NB4 (cell line): ENCODE results near the gene MTMR3.

Source experiments
- DNase-seq: peaks from one replicate; pipeline ENCODE4 v3.0.0; 2010; ENCODE audit warnings: low read depth
- H3K4me3 ChIP-seq: one replicate; pipeline ENCODE4 v1.5.1; 2011; ENCODE audit warnings: mild to moderate bottlenecking, low read depth, low read length, moderate library complexity
- CTCF ChIP-seq: IDR thresholded peaks from one replicate; pipeline ENCODE4 v1.5.1; 2012; ENCODE audit warnings: low read depth, low read length
- MYC ChIP-seq: IDR thresholded peaks from 2 replicates; pipeline ENCODE4 v1.6.1; 2011; ENCODE audit warnings: low read depth, low read length
- POLR2A ChIP-seq: IDR thresholded peaks from 2 replicates; pipeline ENCODE4 v1.6.1; 2011; ENCODE audit warnings: mild to moderate bottlenecking; ENCODE audit not compliant: insufficient read length; ENCODE audit errors: extremely low read depth
- TF ChIP-seq, protein P1 (sequence below): IDR thresholded peaks from 2 replicates; pipeline ENCODE4 v1.6.1; 2011; ENCODE audit warnings: low read depth, low read length

The MTMR3 gene

DNA sequence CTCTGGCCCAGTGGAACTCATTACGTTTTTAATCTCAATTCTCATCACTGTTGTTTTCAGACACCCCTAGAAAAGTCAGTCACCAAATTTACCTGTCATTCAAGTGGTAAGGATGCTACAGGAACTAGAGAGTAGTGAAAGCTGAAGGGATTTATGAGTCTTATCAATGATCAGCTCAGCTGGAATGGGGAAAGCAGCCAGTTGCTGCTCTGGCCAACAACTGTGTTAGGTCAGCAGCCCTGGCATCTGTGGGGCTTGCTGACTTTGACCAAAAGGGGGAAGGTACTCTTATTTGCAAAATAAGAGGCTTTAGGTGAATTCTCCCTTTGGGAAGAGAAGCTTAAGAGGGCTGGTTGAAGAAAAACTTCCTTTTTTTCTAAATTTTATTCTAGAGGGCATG, 121.1 kb downstream of the MTMR3 start:
- TF ChIP-seq POLR2A: no peak
- no peak for TF ChIP-seq MYC
- no peak for TF ChIP-seq CTCF
- TF ChIP-seq, protein P1, sequence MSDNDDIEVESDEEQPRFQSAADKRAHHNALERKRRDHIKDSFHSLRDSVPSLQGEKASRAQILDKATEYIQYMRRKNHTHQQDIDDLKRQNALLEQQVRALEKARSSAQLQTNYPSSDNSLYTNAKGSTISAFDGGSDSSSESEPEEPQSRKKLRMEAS: no peak
- no peak overlapping the region for H3K4me3 ChIP-seq
- DNase-seq: no peak

DNA sequence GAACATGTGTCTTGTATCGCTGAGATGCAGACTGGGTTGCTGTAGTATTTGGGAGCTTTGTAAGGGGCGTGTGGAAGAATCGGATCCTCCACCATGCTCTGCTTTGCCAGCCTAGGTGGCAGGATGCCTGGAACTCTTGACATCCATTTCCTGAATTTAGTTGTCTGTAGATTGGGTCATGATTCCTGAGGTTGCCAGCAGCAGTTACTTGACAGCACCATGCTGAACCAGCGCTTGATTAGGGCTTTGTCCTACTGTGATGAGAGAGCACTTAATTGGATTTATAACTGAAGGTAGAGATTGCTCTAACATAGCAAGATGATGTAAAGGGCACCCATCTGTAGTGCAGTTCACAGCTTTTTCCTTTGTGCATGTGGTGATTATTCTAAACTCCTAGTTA, 121.7 kb downstream of the MTMR3 start:
- TF ChIP-seq POLR2A (no peak), MYC (no peak), CTCF (no peak)
- TF ChIP-seq, protein P1: no peak
- DNase-seq: no peak
- no peak overlapping the region for H3K4me3 ChIP-seq

- peak; percentile 65 for DNase-seq
- H3K4me3 ChIP-seq: no peak overlapping the region
- TF ChIP-seq, protein P1: no peak
- TF ChIP-seq CTCF (peak; percentile 98), POLR2A (no peak), MYC (no peak)
These were observed 122.4 kb downstream of the MTMR3 start for GRCh38 chr22:30005213-30005857.

DNA sequence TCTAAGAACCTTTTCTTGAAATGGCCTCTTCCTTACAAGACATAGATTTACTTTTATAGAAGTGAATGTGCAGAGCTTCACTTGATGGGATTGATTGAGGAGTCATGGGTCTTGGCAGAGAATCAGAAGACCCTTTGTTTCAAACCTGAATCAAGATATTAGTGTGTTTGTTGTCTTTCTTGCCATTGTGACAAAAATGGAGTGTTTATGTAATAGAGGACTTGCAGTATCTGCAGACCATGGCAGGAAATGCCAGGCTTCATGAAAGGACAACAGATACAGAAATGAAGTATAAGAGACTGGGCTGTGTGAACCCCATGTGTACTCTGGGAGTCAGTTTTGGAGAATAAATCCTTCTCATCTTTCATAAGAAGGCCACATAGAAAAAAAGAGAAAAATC, 124.4 kb downstream of the MTMR3 start:
- H3K4me3 ChIP-seq: no peak overlapping the region
- no peak for DNase-seq
- TF ChIP-seq, protein P1: no peak
- TF ChIP-seq POLR2A: no peak
- no peak for TF ChIP-seq CTCF
- TF ChIP-seq MYC: no peak

DNA sequence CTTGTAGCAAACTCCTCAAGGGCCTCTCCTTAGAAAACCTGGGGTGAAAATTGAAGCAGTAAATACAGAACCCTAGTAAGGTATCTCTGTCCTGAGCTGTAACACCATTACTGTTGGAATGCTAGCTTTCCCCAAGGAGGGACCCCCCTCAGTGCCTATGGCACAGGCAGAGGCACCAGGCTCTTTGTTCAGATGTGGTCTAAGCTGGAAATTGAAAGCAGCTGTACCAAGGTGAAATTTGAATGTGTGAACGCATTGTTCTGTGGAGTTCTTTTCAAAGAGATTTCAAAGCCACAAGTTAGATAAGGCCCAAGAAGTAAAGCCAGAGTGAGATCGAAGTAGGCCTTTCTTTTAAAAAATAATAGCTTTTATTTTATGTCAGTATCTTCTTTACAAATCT, 125.4 kb downstream of the MTMR3 start:
- no peak overlapping the region for H3K4me3 ChIP-seq
- no peak for DNase-seq
- TF ChIP-seq CTCF (no peak), POLR2A (no peak), MYC (no peak)
- TF ChIP-seq, protein P1: no peak

DNA sequence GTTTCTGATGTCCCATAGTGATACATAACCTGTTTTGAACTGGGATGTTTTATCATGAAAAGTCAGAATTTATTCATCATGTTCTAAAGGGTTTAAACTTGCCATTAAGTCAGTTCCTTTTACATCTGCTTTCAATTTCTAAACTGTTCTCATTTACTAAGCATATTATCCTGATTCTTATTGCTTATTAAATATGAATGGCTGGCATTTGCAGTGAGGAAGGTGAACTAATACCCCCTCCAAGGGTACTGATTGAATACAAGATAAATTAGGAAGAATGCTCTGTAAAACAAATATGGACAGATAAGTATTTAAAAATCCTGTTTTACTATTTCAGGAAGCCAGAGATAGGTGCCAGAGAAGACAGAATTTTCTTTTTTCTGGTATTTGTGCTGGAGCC, 126.5 kb downstream of the MTMR3 start:
- H3K4me3 ChIP-seq: no peak overlapping the region
- no peak for DNase-seq
- TF ChIP-seq MYC: no peak
- no peak for TF ChIP-seq CTCF
- TF ChIP-seq, protein P1: no peak
- TF ChIP-seq POLR2A: no peak
